Activated CD8-positive, alpha-beta memory T cell treated with anti-CD3 and anti-CD28 coated beads, Interleukin-2, amount 50 U/mL, for 4 hours (primary cell): Measurements from ENCODE around the gene TET3.
"Not testable (repeated sequence)": the region's sequence is repeated elsewhere in the genome, so short reads cannot be mapped to it uniquely, and the experiment has no call there.

Source experiments
- DNase-seq: peaks from one replicate; pipeline ENCODE4 v3.0.0-alpha.2; 2020

TET3 gene

DNA sequence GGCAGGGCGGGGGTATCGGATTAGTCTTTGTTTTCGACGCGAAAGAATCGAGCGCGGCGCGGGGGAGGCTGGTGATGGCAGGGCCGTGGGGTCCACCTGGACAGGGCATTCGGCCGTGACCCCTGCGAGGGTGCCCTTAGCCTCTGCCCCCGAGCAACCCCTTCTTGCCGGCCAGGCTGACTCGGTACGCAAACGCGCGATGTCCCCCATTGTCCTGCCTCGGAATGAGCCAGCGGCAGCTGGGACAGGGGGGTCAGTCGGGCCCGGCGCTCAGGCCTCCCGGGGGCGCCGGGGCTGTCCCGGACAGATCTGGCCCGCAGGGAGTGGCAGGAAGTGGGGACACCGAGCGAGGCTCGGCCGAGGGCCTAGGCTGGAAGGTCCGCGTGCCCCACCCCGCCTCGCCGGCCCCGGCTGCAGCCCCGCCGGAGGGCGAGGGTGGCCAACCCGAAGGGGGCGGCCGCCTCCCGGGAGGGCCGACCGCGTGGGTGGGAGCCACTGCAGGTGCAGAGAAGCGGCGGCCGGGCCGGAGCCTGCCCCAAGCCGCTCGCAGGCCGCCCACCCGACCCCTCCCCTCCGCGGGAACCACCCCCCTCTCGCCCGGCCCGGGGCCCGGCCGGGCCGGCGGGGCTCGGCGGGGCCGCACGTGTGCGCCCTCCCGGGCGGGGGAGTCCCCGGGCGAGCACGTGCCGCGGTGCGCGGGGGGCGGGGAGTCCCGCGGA, at the start of gene TET3:
Gene TET3 (plus strand): TSS at position 708 of the 719 bp plus-strand sequence. CDS start 1,494 bp downstream, outside the sequence.
- peak; percentile 76 for DNase-seq

DNA sequence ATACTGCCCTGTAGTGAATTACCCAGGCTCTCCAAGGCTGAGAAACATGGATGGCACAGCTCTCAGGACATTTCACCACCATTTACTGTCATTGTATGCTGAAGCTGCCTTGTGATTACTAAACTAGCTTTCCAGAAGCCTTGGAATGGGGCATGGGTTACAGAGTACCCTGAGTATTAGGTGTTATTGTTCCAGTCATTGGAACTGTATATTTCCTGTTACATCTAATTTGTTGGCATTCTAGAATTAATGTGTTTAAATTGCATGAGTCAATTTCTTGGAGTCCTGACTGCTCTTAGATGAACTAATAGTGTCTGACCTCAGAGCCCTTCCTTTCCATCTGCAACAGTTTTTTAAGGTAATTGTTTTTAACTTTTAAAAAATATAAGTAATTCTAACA, 49.1 kb upstream of the TET3 start:
- DNase-seq: no peak

DNA sequence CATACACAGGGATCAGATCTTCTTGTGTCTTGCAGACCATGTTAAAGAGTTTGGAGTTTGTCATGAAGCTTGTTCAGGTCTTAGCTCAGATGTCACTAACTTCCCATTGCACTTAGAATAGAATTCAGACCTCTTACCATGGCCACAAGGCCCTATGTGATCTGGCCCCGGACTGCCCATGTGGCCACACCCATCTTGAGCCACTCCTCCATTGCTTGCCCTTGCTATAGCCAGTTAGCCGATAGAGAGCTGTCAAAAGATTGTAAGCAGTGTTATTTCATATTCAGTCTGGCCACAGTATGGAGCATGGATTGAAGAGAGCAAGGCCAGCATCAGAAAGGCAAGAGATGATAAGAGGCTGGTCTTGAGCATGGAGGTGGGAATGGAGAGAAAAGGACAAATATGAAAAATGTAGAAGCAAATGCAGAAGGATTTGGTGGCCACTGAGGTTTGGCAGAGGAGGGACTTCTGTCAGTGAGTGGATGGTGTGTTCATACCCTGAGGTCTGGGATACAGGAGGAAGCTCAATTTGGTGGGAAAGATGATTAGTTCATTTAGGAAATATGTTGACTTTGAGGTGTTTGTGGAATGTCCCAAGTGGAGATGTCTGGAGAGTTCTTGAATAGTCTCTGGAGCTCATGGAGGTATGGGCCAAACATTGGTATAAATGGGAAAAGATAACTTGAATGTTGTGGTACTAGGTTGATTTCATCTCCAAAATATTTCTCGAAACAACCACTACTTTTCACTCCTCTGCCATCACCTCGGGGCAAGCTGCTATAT, 47.4 kb upstream of the TET3 start:
- DNase-seq: no peak

DNA sequence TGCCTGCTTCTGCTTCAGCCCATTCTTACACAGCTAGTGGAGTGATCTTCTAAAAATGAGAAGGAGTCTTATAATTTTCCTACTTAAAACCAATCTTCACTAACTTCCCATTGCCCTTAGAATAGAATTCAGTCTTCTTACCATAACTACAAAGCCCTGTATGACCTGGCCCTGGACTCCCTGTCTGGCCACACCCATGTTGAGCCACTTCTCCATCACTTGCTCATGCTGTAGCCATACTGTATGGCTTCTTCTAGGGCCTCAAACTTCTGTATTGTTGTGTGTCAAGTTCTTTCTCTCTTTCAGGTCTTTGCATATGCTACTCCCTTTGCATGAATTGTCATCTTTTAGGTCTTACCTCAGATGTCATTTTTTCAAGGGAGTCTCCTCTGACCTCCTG, 46.8 kb upstream of the TET3 start:
- DNase-seq: no peak

DNA sequence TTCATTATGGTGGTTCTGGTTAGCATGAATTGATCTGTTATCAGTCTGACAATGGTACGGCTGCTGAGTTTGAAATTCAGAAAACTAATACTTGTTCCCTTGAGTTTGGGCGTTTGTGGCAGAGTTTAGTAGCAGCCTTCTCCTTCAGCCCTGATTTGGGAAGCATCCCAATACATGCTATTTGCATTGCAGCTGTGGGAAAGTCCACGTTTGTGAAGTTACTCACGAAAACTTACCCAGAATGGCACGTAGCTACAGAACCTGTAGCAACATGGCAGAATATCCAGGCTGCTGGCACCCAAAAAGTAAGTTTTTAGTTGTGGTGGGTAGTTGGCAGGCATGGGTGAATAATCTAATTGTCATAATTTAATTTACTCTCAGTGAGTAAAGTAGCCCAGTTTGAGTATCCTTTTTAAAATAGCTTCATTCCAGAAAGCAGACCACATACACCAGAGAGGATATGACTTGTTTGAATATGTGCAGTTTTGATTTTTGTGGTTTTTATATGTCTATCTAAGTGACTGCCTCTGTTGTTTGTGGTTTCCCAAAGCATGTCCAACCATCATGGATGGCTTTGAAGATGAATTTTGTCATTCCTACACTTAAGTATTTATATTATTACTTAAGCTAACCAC, 45.9 kb upstream of the TET3 start:
- no peak for DNase-seq

DNA sequence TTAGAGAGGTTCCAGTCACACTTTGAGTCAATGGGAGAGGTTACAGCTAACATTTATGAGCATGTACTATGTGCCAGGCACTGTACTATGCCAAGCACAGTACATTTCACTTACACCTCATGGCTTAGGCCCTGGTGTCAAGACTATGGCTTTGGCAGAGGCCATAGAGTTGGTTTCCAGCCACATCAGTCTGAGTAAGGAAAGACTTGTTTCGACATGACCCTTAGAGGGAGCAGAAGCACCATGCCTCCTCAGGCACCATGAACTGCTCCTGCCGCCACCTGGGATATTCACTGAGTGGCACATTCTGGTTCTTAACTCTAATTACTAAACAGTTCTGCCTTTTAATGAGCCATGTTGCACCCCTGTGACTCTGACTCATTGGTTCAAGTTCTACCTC, 45.3 kb upstream of the TET3 start:
- DNase-seq: peak; percentile 32

DNA sequence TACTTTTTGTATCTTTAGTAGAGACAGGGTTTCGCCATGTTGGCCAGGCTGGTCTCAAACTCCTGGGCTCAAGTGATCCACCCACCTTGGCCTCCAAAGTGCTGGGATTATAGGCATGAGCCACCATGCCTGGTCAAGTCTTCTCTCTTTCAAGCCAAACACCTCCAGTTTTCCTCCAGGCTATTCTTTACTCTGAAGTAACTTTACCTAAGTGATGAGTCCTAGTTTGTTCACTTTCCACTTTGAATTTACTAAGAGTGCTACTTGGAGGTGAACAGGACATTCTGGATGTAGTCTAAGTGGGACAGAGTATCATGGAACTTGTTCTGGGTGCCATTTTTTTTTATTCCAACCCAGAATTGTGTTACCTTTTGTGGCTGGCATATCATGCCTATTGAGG, 44.6 kb upstream of the TET3 start:
- DNase-seq: not testable (repeated sequence)

DNA sequence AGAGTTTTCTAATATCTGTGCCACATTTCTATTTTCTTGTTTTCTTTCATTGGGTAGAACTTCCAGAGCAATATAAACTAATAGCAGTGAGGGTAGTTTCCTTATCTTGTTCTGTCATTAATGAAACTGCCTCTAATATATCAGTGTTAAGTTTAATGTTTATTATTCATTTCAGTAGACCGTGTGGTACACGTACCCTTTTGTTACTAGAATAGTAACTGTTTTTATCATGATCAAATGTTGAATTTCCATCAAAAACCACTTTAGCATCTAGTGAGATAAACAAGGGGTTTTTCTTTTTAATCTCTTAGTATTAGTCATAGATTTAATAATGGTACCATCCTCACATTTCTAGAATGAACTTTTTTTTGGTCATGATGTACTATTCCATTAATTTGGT, 42.0 kb upstream of the TET3 start:
- no peak for DNase-seq

DNA sequence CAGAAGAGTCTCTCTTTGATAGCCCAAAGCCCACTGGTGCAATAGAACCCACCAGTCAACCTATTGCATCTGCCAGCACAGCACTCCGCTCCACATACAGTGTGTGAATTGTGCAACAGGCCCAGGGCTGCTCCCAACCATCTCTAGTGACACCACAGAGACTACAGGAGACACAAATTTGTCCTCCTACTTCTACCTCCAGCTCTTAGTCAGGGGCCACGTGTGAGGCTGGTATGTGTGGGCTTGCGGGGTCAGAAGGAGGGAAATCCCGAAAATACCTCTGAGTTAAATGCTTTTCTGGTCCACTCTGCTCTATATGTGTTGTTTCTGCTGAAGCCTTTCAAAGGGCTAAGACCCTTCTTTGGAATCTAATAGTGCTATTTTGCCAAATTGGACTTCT, 40.0 kb upstream of the TET3 start:
- no peak for DNase-seq

DNA sequence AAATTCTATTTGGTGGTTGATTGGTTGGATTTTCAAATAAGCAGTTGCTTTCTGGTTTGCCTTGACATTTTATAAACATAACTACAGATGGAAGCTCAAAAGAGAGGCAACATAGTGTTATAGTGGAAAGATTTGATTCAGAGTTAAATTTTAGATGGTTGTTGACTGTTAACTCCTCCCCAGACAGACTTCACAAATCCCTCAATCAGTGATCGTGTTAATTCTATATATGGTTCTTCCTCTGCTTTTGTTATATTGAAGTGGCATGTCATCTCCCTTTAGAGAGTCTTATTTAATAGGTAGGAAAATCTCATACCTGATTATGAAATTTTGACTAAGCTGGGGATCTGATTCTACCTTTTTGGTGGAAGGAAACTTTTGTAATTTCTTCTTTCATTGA, 38.5 kb upstream of the TET3 start:
- no peak for DNase-seq

DNA sequence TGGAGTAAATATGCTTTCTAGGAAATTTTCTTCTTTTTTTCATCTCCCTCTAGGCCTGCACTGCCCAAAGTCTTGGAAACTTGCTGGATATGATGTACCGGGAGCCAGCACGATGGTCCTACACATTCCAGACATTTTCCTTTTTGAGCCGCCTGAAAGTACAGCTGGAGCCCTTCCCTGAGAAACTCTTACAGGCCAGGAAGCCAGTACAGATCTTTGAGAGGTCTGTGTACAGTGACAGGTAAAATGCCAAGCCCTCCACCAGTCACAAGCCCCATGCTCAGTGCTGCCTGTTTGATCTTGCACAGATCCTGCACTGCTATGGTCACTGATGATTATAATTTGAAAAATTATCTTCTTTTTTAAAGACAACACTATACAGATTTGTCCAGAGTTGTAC, 38.0 kb upstream of the TET3 start:
- DNase-seq: no peak

DNA sequence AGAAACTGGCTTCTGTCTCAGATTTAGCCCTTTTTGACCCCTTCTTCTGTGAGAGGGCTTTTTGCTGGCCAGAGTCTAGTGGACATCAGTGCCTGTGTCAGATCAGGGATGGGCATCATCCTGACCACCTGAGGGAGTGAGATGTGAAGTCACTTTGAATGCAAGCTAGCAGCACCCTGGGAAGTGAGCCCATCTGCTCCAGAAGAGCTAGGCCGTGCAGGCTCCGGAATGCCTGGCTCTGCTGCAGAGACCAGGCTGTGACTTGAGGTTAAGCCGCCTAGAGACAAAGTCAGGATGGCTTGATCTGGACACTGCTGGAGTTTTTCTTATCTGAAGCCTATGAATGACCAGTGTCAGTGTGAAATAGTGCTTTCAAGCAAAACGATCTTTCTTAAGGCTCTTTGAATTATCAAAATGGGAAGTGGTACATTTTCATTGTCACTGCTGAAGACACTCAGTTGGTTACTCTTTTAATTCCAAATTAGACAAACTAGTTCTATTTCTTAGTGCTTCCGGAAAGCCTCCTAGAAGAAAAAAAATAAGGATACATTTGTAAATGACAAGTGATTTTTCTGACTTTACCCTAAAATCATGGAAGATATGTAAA, 37.2 kb upstream of the TET3 start:
- DNase-seq: no peak

DNA sequence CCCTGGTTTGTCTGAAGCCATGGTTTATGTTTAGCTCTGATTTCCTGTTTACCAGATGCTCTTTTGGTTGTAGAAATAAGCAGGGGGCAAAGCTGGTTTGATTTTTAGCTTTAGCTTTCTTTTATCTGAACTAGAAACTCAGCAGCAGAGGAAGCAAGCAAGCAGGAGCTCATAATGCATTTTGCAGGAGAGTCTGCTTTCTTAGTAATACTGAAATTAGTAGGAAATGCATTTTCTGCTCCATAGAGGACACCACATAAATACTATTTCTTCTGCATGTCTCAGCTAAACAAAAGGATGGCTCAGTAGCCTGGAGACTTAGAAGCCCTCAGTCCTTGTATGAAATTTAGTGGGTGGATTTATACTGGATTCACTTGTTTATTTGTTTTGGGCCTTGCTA, 34.9 kb upstream of the TET3 start:
- no peak for DNase-seq

DNA sequence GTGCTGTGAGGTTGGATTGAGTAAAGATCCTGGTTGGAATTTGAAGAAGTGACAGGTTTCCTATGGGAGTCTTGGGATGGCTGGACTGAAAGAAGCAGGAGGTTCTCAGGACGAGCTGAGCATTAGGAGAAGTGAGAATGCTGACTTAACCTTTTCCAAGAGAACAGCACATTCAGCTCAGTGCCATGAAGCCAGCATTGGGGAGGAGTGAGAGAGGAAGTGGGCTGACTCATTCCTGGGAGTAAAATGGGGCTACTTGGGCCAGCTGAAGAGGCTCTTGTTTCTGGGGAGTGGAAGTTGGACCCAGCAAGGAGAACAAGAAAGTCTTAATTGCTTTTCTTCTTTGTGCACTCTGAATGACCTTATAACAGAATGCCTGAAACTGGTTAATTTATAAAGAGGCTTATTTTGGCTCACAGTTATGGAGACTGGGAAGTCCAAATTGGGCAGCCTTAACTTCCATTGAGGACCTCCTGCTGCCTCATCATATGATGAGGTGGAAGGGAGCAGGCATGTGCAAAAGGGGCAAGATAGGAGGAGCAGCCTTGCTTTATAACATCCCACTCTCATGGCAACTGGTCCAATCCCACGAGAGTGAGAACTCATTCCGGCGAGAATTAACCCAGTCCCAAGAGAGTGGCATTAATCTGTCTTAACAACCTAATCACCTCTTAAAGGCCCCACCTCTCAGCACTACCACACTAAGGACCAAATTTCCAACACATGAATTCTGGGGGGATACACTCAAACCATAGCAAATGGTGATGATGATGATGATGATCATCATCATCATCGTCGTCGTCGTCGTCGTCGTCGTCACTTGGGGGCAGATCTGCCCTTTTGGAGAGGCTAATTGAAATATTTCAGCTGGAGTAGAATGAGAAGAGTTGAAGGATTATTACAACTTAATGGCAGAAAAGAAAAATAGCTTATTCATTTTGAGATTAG, 31.9 kb upstream of the TET3 start:
- no peak for DNase-seq

DNA sequence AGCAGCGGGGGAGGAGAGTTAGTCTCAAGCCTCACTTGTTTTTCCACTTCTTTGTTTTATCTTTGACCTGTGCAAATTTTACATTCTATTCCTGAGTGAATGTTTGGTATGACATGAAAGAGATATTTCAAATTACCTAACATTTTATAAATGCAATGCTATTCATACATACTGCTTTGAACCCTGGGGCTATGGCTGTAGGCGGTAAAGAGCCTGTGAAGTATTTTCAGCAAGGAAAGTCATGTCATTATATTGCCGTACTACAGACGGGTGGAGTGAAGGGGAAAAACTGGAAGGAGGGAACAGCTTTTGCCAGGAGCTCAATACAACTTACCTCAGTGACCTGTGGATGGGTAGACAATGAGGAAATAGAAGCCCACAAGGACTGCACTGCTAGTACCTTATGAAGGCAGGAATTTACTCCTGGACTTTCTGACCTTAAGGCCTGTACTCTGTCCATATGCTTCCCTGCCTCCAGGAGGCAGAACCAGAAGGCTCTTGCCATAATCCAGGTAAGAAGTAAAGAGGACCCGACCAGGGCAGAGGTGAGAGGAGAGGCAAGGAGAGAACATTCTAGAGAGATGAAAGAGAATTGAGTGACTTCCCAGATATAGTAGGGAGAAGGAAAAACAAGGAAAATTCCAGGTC, 28.4 kb upstream of the TET3 start:
- no peak for DNase-seq

DNA sequence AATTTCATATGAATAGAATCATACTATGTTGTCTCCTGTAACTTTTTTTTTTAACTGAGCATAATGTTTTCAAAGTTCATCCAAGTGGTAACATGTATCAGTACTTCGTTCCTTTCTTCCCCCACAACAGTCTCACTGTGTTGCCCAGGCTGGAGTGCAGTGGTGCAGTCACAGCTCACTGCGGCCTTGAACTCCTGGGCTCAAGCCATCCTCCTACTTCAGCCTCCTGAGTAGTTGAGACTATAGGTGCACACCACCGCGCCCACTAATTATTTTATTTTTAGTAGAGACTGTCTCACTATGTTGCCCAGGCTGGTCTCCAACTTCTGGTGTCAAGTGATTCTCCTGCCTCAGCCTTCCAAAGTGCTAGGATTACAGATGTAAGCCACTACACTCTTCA, 23.4 kb upstream of the TET3 start:
- no peak for DNase-seq

DNA sequence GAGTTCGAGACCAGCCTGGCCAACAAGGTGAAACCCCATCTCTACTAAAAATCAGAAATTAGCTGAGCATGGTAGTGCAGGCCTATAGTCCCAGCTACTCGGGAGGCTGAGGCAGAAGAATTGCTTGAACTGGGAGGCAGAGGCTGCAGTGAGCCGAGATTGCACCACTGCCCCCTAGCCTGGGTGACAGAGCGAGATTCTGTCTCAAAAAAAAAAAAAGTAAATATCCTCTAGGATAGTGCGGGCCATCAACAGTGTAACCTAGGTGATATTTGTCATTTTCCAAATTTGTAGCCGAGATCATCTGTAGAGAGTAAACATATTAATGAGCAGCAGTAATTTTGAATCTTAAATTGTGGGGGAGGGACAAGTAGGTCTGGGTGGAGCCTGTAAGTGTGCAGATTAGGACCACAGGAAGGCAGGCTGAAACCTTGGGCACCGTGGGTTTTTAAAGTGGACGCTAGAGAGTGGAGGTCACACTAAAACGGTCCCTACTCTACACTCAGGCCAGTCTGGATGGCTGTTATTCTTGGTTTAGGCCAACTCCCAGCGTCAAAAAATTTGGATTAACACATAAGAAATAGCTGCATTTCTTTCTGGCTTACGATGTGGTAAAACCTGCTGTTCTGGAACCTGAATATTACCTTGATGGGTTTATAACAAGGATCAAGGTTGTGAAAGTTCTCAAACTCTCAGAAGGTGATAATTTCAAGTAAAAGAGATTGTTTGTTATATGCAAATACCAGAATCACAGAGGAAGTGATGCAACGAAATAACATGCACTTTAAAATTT, 22.7 kb upstream of the TET3 start:
- DNase-seq: no peak

DNA sequence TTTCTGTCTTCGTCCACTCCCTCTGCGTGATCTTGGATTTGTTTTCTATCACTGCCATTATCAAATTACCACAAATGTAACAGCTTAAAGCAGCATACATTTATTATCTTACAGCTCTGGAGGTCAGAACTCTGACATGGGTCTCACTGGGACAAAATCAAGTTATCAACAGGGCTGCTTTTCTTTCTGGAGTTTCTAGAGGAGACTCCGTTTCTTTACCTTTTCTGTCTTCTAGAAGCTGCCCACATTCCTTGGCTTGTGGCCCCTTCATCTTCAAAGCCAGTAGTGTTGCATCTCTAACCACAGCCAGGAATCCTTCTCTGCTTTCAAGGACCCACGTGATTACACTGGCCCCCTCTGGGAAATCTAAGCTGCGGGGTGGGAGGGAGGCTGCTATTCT, 21.9 kb upstream of the TET3 start:
- no peak for DNase-seq

DNA sequence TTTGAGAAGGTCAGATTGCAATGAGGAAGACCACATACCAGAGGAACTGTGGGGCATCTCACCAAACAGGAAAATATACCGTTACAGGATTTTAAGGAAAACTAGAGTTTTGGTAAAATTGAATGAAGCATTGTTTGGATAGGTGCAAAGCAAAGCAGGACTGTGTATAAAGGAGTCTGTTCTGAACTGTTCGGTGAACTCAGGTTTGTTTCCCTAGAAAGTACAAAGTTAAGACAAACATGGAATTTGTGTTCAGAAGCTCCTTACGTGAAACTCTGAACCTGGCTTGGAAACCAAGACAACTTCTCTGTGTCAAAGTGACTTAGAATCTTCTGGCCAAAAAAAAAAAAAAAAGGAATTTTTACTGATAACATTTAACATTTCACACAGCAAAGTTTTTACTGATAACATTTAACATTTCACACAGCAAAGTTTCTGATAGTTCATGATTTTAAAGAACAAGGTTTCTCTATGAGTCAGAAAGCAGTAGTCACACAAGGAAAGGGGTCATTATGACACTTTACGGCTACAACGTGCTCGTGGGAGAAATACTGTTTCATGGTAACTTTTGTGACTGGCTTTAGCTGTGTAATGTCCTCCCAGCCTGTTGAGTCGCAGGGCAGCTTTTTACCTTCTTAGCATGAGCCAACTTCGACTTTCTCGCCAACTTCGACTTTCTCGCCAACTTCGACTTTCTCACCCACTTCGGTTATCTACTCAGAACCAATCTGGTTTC, 21.2 kb upstream of the TET3 start:
- DNase-seq: peak; percentile 26

DNA sequence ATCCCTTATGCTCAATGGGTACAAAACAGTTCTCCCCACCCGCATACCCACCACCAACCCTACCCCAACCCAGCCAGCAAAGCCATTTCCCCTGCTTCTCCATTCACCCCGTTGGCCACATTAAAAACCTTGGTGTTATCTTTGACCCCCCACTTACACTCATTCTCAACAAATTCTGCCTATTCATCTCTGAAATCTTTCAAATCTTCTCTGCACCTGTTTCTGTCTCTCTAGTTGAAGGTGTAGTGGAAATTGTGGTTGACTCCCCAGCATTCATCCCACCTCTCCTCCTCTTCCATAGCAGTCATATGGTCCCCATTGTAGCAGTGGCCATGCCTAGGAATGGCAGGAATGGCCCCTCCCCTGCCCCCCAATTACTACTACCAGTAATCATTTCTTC, 20.5 kb upstream of the TET3 start:
- no peak for DNase-seq
